ENCODE results near the gene TRIM3.

GRCh38 chr11:6476571-6476970, 2.8 kb upstream of the TRIM3 start:
- TF ChIP-seq CTCF (IDR thresholded peaks at IDR 0.05; ENCODE audit: low read depth, low read length, poor library complexity, severe bottlenecking) (no peak), EZH2phosphoT487 (IDR thresholded peaks at IDR 0.05; ENCODE audit: borderline replicate concordance, low read length) (no peak)
